HEK293T (cell line): ENCODE measurements around the gene PFKL.

Experiments used
- ELF4 ChIP-seq: fragments of 450-650 bp; IDR thresholded peaks from 2 replicates; pipeline ENCODE4 v1.6.1; 2017; ENCODE audit warnings: antibody characterized with exemption
- FOXA1 ChIP-seq: fragments of 450-650 bp; IDR thresholded peaks from 2 replicates; pipeline ENCODE4 v1.6.1; 2016; ENCODE audit warnings: mild to moderate bottlenecking
- FOXM1 ChIP-seq: fragments of 450-650 bp; IDR thresholded peaks from 2 replicates; pipeline ENCODE4 v1.6.1; 2017; ENCODE audit warnings: mild to moderate bottlenecking, borderline replicate concordance
- SP1 ChIP-seq: fragments of 450-650 bp; IDR thresholded peaks from 2 replicates; pipeline ENCODE4 v1.6.1; 2017
- SUZ12 ChIP-seq: fragments of 450-650 bp; IDR thresholded peaks from 2 replicates; pipeline ENCODE4 v1.6.1; 2016; ENCODE audit warnings: mild to moderate bottlenecking

DNA sequence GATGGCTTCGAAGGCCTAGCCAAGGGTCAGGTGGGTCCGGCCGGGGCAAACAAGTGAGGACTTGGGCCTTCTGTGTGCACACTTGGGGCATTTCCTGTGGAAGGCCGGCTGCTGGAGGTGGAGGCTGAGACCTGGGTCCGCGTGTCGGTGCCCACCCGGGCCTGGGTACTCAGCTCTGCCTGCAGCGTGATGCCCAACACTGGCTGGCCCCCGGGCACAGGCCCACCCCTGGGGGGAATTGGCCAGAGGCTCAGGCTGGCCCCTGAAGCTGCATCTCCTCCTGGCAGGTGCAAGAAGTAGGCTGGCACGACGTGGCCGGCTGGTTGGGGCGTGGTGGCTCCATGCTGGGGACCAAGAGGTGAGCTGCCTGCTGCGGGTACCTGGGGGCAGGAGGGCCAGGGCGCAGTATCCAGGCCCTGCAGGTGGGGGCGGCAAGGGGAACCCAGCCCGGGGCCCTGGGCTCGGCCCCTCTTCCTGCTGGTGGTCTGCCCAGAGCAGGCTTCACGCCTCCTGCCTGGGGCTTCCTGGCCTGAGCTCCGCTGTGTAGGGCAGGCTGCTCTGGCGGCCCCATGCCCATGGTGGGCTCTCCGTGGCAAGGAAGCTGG is 22.1 kb downstream of the PFKL start:
- TF ChIP-seq SUZ12 (no peak), FOXM1 (no peak), FOXA1 (no peak), SP1 (no peak), ELF4 (no peak)
